Fibroblast of lung (primary cell): ENCODE data around the gene PLAC1. TPM values are rescaled to one million over a fixed set of nuclear protein-coding genes. Genes with fewer than 3 reads are reported as not detected.

Experiments
- DNase-seq, 2 donors: peaks; one replicate each; pipeline versions ENCODE4 v3.0.0 to v3.0.0-alpha.2; 2010; ENCODE audit warnings: low read depth in 2 of 2
- H2AFZ ChIP-seq: 2 replicates; pipeline ENCODE4 v1.5.1; 2012; ENCODE audit warnings: low read length, control low read depth, inconsistent platforms
- H3K27ac ChIP-seq: 2 replicates; pipeline ENCODE4 v1.5.1; 2011; ENCODE audit warnings: low read length, control low read depth; ENCODE audit not compliant: insufficient read depth
- H3K27me3 ChIP-seq: 2 replicates; pipeline ENCODE4 v1.5.1; 2011; ENCODE audit warnings: mild to moderate bottlenecking, low read length; ENCODE audit not compliant: control insufficient read depth, insufficient read depth
- H3K36me3 ChIP-seq: 2 replicates; pipeline ENCODE4 v1.5.1; 2011; ENCODE audit warnings: low read length; ENCODE audit not compliant: control insufficient read depth, insufficient read depth
- H3K4me1 ChIP-seq: 2 replicates; pipeline ENCODE4 v1.5.1; 2011; ENCODE audit warnings: low read length; ENCODE audit not compliant: control insufficient read depth, insufficient read depth; ENCODE audit errors: extremely low read depth
- H3K4me2 ChIP-seq: 2 replicates; pipeline ENCODE4 v1.5.1; 2011; ENCODE audit warnings: low read length, control low read depth; ENCODE audit not compliant: insufficient read depth; ENCODE audit errors: extremely low read depth
- H3K4me3 ChIP-seq, 4 experiments: fragments of 200-600 bp in 1 of 4; sonication (generic) in 1 of 4; replicated peaks in 1 of 4; 2 replicates each; pipeline ENCODE4 v1.5.1; 2011 to 2016; ENCODE audit warnings: low read length in 4 of 4, low read depth in 3 of 4, mild to moderate bottlenecking in 3 of 4, control low read depth in 2 of 4, inconsistent platforms in 1 of 4, mixed read lengths in 1 of 4; ENCODE audit not compliant: insufficient read depth in 1 of 4; ENCODE audit errors: control extremely low read depth in 1 of 4
- H3K79me2 ChIP-seq: 2 replicates; pipeline ENCODE4 v1.5.1; 2012; ENCODE audit warnings: mild to moderate bottlenecking, low read length, inconsistent platforms; ENCODE audit not compliant: control insufficient read depth, insufficient read depth
- H3K9ac ChIP-seq: 2 replicates; pipeline ENCODE4 v1.5.1; 2011; ENCODE audit warnings: mild to moderate bottlenecking, low read length, control low read depth; ENCODE audit not compliant: insufficient read depth
- H3K9me3 ChIP-seq: 2 replicates; pipeline ENCODE4 v1.5.1; 2012; ENCODE audit warnings: low read depth, low read length; ENCODE audit not compliant: control insufficient read depth, insufficient read depth
- H4K20me1 ChIP-seq: 2 replicates; pipeline ENCODE4 v1.5.1; 2011; ENCODE audit warnings: low read length; ENCODE audit not compliant: control insufficient read depth, insufficient read depth; ENCODE audit errors: extremely low read depth
- EZH2 ChIP-seq: IDR thresholded peaks from 2 replicates; pipeline ENCODE4 v1.5.1; 2012; ENCODE audit warnings: low read length, control low read depth, mild to moderate bottlenecking; ENCODE audit errors: missing control alignments
- polyA plus RNA-seq, 2 donors: library from polyadenylated mRNA; depleted of rRNA in 1 of 2; stranded (reverse) in 1 of 2; unstranded in 1 of 2; fragments of >200 nt; gene quantifications; 2 replicates each; pipeline ENCODE4 v1.2.1, GENCODE V29; 2011 to 2012; ENCODE audit warnings: missing spikeins in 1 of 2
- total RNA-seq: library from RNA; depleted of rRNA; stranded (reverse); fragments of >200 nt; gene quantifications from 2 replicates; pipeline ENCODE4 v1.2.1, GENCODE V29; 2014
- TF ChIP-seq, protein P1 (sequence below), 2 donors: IDR thresholded peaks in 1 of 2; conservative IDR thresholded peaks in 1 of 2; 1 replicate in 1 of 2; 2 replicates in 1 of 2; pipeline ENCODE4 v1.5.1; 2011 to 2012; ENCODE audit warnings: low read length in 2 of 2, control low read depth in 1 of 2, inconsistent platforms in 1 of 2, low read depth in 1 of 2, mild to moderate bottlenecking in 1 of 2

PLAC1 gene
- total and polyA plus RNA-seq, 2 donors (not counting 1 experiment from before 2014, with no cell fraction given) = 0.17 to 0.22 TPM

DNA sequence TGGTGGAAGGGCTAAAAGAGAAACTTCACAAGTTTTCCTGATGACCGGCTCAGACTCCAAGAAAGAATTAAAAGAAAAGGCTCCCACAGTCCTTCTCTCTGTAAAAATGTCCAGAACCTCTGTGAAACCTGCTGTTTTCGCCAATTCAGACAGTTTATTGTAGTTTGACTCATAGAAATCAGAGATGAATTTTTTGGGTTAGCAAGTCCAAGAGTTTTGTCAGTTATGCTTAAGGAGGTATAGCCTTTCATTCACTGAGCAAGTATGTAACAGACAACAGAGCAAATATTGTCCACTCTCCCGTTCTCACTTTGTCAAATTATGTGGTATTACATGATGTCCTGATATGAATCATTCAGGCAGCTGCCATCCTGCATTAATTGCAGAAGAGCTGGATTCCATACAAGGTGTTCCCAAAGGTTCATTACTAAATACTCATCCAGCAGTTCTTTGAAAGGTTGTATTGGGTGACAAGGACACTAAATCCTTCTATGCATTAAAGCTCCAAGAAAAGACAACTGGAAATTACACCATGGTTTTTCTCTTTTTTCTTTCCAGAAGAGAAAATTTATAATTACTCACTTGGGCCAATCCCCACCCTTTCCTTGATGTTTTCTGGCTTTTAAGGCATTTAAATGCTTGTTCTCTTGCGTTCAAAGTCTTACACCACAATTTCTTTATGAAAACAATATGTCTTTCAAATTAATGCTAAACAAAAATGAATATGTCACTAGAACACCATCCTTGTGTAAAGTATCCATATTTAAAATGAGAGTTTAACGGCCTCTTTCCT, 30.0 kb upstream of the PLAC1 start:
- Histone ChIP-seq H3K9ac (no peak overlapping the region), H3K9me3 (no peaks in the 10 kb centered on the region), H3K4me1 (peaks cover 4% of the 10 kb centered on the region), H3K4me2 (no peak overlapping the region), H4K20me1 (no peaks in the 10 kb centered on the region), H3K4me3 (no peak overlapping the region), H3K36me3 (no peaks in the 10 kb centered on the region), H3K27ac (no peak overlapping the region), H3K79me2 (no peaks in the 10 kb centered on the region), H2AFZ (no peak overlapping the region), H3K27me3 (no peaks in the 10 kb centered on the region)
- TF ChIP-seq, protein P1, sequence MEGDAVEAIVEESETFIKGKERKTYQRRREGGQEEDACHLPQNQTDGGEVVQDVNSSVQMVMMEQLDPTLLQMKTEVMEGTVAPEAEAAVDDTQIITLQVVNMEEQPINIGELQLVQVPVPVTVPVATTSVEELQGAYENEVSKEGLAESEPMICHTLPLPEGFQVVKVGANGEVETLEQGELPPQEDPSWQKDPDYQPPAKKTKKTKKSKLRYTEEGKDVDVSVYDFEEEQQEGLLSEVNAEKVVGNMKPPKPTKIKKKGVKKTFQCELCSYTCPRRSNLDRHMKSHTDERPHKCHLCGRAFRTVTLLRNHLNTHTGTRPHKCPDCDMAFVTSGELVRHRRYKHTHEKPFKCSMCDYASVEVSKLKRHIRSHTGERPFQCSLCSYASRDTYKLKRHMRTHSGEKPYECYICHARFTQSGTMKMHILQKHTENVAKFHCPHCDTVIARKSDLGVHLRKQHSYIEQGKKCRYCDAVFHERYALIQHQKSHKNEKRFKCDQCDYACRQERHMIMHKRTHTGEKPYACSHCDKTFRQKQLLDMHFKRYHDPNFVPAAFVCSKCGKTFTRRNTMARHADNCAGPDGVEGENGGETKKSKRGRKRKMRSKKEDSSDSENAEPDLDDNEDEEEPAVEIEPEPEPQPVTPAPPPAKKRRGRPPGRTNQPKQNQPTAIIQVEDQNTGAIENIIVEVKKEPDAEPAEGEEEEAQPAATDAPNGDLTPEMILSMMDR (conservative IDR thresholded peaks at IDR 0.05 in 1 of 2, IDR thresholded peaks at IDR 0.05 in 1 of 2; ENCODE audit: low read depth in 1 of 2, low read length in 2 of 2) = no peak
- no peak for TF ChIP-seq EZH2
- DNase-seq = peak in 1 of 2 donors; percentile 29

DNA sequence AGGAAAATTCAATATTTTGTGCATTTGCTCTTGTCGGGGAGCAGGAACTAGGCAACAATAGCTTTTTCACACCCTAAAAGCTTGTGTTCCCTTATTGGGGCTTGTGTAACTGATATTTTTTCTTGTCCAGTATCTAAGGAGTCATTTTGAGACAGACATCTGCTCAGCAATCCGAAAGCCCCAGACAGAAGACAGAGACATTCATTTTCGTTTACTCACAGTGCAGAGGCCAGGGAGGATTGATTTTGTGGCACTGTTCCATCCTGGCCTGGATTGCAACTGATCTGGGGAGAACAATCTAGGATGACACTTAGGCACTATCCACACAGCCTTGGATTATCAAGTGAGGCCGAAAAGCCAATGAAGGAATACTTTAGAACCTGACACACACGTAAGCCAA, 27.4 kb upstream of the PLAC1 start:
- no peaks in the 10 kb centered on the region for H3K27me3 ChIP-seq
- peak; percentile 8 to 59 for DNase-seq
- H3K36me3 ChIP-seq = no peaks in the 10 kb centered on the region
- H2AFZ ChIP-seq = no peak overlapping the region
- no peak overlapping the region for H3K4me3 ChIP-seq
- H3K4me1 ChIP-seq = no peaks in the 10 kb centered on the region
- H3K9ac ChIP-seq = no peak overlapping the region
- no peak overlapping the region for H3K4me2 ChIP-seq
- no peaks in the 10 kb centered on the region for H4K20me1 ChIP-seq
- TF ChIP-seq EZH2 = no peak
- TF ChIP-seq, protein P1 (conservative IDR thresholded peaks at IDR 0.05 in 1 of 2, IDR thresholded peaks at IDR 0.05 in 1 of 2; ENCODE audit: low read depth in 1 of 2, low read length in 2 of 2) = no peak
- no peaks in the 10 kb centered on the region for H3K79me2 ChIP-seq
- no peaks in the 10 kb centered on the region for H3K9me3 ChIP-seq
- H3K27ac ChIP-seq = no peak overlapping the region

DNA sequence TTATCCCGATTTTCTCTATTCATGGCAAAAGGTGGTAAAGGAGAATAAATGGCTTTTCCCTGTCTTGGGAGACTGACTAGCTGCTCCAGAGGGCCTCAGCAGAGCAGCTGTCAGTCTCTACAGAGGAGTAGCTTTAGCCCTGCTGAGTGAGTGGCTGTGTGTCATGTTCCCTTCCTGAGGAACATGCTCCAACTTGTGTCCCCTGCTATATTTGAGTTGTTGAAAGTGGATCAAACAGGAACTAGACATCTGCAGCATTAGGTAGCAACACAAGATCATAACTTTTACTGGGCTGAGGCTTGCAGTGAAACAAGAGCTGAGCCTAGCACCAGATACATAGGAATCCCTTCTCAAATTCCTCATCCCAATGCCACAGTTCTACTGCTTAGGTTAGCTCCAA, 26.7 kb upstream of the PLAC1 start:
- H3K27me3 ChIP-seq = no peaks in the 10 kb centered on the region
- DNase-seq = no peak
- no peaks in the 10 kb centered on the region for H3K36me3 ChIP-seq
- H3K79me2 ChIP-seq = no peaks in the 10 kb centered on the region
- no peak overlapping the region for H3K4me2 ChIP-seq
- H3K4me3 ChIP-seq = no peak overlapping the region
- no peaks in the 10 kb centered on the region for H3K9me3 ChIP-seq
- no peak overlapping the region for H3K9ac ChIP-seq
- H2AFZ ChIP-seq = no peak overlapping the region
- no peaks in the 10 kb centered on the region for H3K4me1 ChIP-seq
- H4K20me1 ChIP-seq = no peaks in the 10 kb centered on the region
- TF ChIP-seq, protein P1 (conservative IDR thresholded peaks at IDR 0.05 in 1 of 2, IDR thresholded peaks at IDR 0.05 in 1 of 2; ENCODE audit: low read depth in 1 of 2, low read length in 2 of 2) = no peak
- no peak for TF ChIP-seq EZH2
- H3K27ac ChIP-seq = no peak overlapping the region
